Stimulated activated naive CD8-positive, alpha-beta T cell treated with anti-CD3 and anti-CD28 coated beads, Interleukin-15, Interleukin-2, amounts not matched to agents 100 U/mL and 50 U/mL, for 24 hours (primary cell): ENCODE data around the gene WNT6.
A peak's percentile ranks its signal among the peaks of the same experiment; 100 is the strongest.

Experiments
- ATAC-seq: fragments of 150-1000 bp; cut with Tn5 transposase; one replicate; pipeline ENCODE4 v1.10.0; 2021
- DNase-seq: peaks from one replicate; pipeline ENCODE4 v3.0.0; 2021

WNT6 gene

GRCh38 chr2:218893349-218894150 is 33.9 kb downstream of the WNT6 start:
- ATAC-seq (no peak), DNase-seq (no peak)

- ATAC-seq (no peak), DNase-seq (no peak)
These were observed 34.7 kb downstream of the WNT6 start for GRCh38 chr2:218894151-218894879.

- ATAC-seq (no peak), DNase-seq (no peak)
These were observed 35.2 kb downstream of the WNT6 start for GRCh38 chr2:218894880-218895157.

- ATAC-seq (no peak), DNase-seq (no peak)
These were observed 35.7 kb downstream of the WNT6 start for GRCh38 chr2:218895326-218895725.

- DNase-seq (no peak), ATAC-seq (peak; percentile 12)
These were observed 36.3 kb downstream of the WNT6 start for GRCh38 chr2:218895759-218896500.

- peak; percentile 79 for ATAC-seq
- peak; percentile 89 for DNase-seq
These were observed 37.1 kb downstream of the WNT6 start for GRCh38 chr2:218896501-218897393.

GRCh38 chr2:218897394-218898108 is 37.9 kb downstream of the WNT6 start:
- ATAC-seq, result no peak

GRCh38 chr2:218898109-218898878 is 38.7 kb downstream of the WNT6 start:
- DNase-seq, result peak; percentile 91
- ATAC-seq, result peak; percentile 28

More at GRCh38 chr2:218897394-218898108, 37.9 kb downstream of the WNT6 start:
- DNase-seq, result peak; percentile 42

- DNase-seq, result no peak
- ATAC-seq, result no peak
These were observed 39.5 kb downstream of the WNT6 start for GRCh38 chr2:218899147-218899546.

- DNase-seq (no peak), ATAC-seq (no peak)
These were observed 42.8 kb downstream of the WNT6 start for GRCh38 chr2:218902427-218902826.

GRCh38 chr2:218904176-218904575 is 44.6 kb downstream of the WNT6 start:
- ATAC-seq, result no peak
- DNase-seq, result no peak

- peak; percentile 98 for ATAC-seq
- DNase-seq, result peak; percentile 95
These were observed 49.4 kb downstream of the WNT6 start for GRCh38 chr2:218908721-218909619.

- DNase-seq, result no peak
- ATAC-seq, result no peak
These were observed 51.1 kb downstream of the WNT6 start for GRCh38 chr2:218910741-218911140.

- DNase-seq (no peak), ATAC-seq (no peak)
These were observed 60.9 kb downstream of the WNT6 start for GRCh38 chr2:218920504-218920903.
